GM18520 (cell line): ENCODE measurements around the gene NGFR.

Experiments
- ATAC-seq: cut with Tn5 transposase; IDR thresholded peaks from one replicate; pipeline ENCODE4 v1.9.1; 2021; ENCODE audit not compliant: unreplicated experiment

NGFR gene

DNA sequence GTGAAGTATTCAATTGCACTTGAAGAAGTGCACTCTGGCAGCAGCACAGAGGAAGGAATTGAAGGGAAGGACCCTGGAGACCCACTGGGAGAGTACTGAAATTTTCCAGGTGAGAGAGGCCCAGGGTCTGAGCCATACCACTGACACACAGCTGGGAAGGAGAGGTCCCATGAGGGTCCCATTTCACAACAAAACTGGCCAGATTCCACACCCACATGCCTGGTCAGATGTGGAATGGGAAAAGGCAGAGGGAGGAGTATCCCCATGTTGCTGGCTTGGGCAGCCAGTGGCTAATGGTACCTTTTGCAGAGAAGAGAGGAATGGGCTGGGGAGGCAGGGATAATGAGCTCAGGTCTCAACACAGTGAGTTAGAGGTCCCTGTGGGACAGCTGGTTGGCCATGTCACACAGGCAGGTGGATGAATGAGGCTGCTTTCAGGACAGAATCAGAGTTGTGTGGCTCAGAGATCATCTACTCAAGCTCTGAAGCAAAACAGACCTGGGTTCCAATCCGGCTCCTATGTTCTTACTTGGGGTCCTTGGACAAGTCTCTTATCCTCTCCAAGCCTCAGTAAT lies 26.2 kb upstream of the NGFR start:
- no peak for ATAC-seq

- no peak for ATAC-seq
These were observed 25.0 kb upstream of the NGFR start for GRCh38 chr17:49469831-49470810.

DNA sequence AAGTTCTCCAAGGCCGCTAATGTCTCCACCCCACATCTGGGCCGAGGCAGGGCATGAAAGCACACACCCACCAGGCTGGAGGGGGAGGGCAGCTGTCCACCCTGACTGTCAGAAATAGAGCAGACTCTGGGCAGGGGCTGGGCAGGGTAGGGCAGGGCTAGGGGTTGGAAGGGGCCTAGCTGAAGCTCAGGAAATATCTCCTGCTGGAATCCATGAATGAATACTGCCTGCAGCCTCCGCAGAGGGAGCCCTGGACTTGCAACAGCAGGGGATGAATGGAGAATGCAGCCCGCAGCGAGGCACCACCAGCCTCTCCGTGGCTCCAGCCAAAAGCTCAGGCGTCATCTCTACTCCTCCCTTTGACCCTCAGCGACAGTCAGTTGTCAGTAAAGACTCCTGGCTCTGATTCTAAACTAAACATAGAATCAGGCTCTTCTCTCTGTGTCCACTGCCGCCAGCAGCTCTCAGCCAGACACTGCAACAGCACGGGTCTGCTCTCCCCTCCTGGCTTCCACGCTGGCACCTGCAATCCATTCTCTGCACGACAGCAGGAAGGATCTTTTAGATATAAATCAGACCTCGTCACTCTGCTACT lies 23.9 kb upstream of the NGFR start:
- ATAC-seq = no peak

DNA sequence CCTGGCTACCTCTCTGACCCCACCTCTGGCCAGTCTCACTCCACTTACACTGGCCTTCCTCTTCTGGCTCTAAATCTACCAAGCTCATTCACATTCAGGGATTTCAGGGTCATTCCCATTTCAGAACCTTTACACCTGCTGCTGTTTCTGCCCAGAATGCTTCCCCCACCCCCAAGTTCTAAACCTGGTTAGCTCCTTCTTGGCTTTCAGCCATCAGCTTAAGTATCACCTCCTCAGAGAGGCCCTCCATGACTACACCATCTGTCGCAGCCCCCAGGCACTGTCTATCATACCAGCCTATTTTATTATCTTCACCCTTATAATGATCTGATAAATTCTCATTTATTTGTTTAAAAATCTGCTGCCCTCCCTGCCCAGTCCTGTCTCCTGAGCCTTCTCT lies 23.3 kb upstream of the NGFR start:
- ATAC-seq = no peak

DNA sequence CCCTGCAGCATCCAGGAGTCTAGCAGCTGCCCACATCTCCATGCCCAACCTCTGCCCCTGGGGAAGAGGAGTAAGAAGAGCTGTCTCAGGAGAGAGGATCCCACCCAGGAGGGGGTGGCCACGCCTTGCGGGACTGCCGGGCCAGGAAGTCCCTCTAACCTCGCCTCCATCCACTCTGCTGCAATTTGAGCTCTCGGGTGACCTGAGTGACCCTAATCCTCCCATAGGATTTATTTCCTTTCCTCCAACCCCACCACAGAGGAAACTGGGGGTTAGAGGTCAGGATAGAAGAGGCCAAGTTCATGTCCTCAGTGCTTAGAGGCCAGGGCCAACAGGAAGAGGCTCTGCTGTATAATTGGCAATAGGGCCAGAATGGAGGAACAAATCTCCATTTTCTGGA lies 22.6 kb upstream of the NGFR start:
- no peak for ATAC-seq

DNA sequence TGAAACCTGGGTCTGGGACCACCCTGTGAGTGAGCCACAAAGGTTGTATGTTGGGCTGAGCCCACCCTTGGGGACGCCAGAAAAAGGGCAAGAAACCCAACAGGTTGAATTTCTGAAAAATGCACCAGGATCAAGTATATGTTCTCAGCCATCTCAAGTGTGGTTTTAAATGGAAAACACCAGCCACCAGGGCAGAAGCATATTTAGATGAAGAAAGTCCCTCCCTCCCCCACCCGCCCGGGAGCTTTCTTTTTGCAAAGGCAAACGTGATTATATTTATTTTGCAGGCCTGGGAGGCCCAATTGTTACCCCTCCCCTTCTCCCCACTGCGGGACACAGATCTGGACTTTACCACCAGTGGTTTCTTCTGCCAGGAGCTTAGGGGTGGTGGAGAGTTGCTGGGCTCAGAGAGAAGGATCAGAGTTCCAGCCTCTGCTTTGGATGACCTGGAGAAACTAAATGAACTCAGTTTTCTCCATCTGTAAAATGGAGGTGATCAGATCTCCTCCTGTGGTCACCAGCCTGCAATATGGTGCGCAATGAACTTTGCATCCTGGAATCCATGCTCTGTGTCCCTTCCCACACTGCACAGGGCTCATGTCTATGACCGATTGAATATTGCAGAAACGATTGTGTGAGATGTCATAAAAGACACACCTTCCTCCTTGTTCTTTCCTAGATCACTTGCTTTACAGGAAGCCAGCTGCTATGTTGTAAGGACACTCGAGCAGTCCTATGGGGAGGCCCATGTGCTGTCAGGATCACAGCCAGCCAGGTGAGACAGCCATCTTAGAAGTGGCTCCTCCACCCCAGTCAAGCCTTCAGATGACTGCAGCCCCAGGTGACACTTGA lies 21.0 kb upstream of the NGFR start:
- ATAC-seq = no peak

DNA sequence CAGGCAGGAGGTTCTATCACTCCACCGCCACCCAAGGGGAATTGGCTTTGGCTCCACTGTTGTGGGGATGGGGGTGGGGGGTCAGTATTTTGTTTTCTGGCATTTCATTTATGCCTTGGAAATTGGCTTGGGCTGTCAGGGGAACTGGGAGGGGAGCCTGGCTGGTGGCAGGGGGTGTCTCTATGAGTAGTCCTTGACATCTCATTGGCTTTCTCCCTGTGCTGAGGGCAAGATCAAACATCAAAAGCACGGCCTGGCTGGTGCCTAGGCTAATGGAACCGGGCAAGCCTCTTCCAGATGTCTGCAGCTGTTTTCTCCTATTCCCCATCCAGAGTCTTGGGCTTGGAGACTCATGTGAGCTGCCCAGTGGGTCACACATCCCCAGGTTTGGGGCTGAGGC lies 17.4 kb upstream of the NGFR start:
- ATAC-seq = no peak

- no peak for ATAC-seq
These were observed 14.1 kb upstream of the NGFR start for GRCh38 chr17:49480836-49481615.

- no peak for ATAC-seq
These were observed 12.8 kb upstream of the NGFR start for GRCh38 chr17:49482144-49482817.

- no peak for ATAC-seq
These were observed 11.2 kb upstream of the NGFR start for GRCh38 chr17:49483599-49484509.

DNA sequence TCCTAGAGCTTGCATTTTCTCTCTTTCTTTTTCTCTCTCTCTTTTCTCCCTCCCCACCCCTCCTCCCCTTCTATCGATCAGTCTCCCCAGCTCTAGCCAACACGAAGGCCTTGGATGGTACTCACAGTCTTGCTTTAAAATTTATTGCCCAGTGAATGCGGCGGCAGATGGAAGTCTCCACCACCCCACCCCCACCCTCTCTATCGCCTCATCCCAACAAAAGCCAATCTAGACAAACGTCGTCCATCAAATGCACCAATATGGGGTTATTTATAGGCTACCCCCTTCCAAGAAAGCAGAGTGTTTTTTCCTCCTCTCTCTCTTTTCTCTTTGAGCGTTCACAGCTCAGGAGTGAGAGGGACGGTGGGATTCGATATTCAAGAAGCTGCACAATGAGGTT lies 10.5 kb upstream of the NGFR start:
- ATAC-seq = no peak

DNA sequence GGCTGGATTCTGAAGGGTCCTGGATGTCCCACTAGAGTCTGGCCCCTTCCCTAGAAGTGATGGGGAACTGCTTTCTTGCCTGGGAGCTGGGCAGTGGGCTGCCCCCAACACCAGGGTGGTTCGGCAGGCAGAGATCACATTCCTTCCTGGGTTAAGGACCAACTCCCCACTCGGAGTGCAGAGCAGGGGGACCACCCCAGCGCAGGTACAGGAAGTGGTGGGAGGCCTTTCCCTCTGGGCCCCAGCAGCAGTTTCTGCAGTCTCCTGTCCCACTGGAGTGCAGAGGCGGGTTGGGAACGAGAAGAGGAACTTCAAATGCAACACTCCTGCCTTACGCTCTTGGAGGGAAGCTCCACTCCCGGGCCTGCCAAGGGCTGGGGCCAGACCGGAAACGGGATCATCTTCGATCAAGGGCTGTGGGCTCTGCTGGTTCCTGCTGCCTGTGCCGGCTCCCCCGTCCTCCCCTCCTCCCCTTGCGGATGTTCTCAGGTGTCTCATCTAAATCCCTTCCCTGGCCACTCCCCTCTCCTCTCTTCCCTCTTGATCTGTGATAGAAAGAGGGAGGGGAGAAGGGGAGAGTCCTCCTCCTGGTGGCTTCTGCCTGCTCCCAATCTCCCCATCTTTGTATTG lies 9.0 kb upstream of the NGFR start:
- no peak for ATAC-seq

DNA sequence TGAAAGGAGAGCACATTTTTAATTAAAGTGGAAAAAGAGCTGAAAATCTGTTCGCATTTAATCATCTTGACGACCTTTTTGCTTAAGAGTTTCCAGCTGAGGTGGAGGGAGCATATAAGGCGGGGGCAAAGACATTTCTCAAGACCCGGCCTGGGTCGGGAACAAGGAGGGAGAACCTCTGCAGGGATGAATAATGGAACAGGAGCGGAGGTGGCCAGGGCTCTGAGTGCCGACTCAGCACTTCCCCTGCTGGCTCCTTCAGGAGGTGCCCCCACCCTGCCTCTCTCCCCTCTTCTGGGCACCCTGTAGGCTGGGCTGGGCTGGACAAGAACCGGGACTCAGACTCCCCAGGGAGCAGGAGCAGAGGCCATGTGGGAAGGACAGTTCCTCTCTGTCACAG lies 7.9 kb upstream of the NGFR start:
- ATAC-seq = no peak

GRCh38 chr17:49488612-49489011 lies 6.5 kb upstream of the NGFR start:
- ATAC-seq = no peak

- ATAC-seq = no peak
These were observed 5.7 kb upstream of the NGFR start for GRCh38 chr17:49489348-49489747.

DNA sequence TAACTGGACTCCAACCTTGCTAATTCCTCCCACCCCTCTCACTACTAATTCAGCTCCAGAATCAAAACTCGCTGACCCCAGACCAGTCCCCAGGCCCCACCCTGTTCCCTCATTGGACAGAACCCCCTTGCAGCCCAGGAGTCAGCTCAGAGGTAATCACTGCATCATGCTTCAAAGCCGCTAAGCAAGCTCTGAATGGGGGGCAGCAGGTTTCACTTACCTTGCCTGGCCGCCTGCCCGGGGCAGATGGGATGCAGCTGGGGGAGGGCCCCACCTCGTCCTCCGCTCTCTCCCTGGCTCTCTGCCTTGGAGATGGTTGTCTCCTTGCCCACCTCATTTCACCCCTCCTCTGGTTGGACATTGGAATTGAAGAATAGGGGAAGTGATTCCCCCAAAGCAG lies 4.8 kb upstream of the NGFR start:
- no peak for ATAC-seq

DNA sequence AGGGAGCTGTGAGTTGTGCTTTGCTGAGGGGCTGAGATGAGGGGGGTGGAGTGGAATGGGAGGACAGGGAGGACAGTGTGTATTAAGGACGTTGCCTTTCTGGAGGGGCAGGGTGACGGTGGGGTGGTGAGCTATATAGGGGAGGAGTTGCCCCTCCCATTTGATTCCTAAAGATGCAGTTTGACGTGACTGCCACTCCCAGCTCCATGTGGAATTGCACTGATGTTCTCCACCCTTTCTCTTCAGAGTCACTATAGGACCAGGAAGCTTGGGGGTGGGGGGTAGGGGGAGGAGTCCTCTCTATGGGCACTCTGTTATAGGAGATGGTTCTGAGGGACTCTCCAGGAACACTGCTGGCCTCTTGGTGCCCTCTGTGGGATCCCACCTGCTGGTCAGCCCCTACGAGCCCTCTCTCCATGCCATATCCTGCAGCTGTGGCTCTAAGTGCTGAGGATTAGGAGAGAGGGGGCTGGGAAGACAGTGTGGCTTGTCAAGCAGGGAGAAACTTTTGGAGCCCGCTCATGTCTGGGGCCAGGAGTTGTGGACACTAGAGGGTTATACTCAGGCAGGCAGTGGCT lies 3.8 kb upstream of the NGFR start:
- ATAC-seq = no peak

DNA sequence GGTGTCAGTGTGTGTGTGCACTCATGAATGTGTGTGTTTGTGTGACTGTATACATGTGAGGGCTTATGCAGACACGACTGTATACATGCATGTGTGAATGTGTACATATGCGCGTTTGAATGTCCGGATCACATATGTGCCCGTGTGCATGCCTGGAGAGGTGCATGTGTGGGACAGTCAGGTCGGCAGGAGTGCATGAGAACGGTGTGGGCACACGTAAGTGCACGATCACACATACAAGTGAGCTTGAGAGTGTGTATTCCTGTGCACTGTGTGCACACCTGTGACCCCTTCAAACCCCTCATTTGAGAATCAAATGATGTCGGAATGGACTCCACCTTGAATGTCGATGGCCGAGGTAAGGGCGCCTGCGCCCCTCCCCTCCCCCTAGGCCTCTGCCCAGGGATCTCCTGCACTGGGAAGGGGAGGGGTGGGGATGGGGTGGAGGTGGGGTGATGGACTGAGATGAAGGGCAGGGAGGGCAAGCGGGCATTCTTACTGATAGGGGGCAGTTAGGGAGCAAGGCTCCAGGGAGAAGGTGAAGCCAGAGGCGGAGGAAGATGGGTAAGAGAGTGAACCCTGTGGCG lies 601 bp upstream of the NGFR start:
- no peak for ATAC-seq
